ENCODE results near the gene ASF1B. TPM values are rescaled to one million over a fixed set of nuclear protein-coding genes. Genes with fewer than 3 reads are reported as not detected.
"Not testable (repeated sequence)": the region's sequence is repeated elsewhere in the genome, so short reads cannot be mapped to it uniquely, and the experiment has no call there.

ASF1B gene
- 4.6 TPM for total RNA-seq
- polyA plus RNA-seq: 10 to 100 TPM in 1 of 4 donors, 1 to 10 TPM in 3; 6.2 to 10.1 (median 8.7) TPM

GRCh38 chr19:14136509-14137281, at the start of gene ASF1B:
Gene ASF1B (minus strand): TSS chr19:14136589. CDS start chr19:14136456, 133 bp downstream.
- Mint-ChIP-seq H3K4me1 (peaks cover 11 to 37% (median 22%) of the 10 kb centered on the region in 4 donors), H3K27me3 (no peaks in the 10 kb centered on the region), H3K9me3 (no peaks in the 10 kb centered on the region), H3K36me3 (peaks cover 7% of the 10 kb centered on the region), H3K27ac (peak within 1 kb of the TSS; percentile 93 to 97 (median 94)), H3K4me3 (peak within 1 kb of the TSS; percentile 89 to 94 (median 93))
- DNase-seq (peak; percentile 96 to 99 (median 98)), ATAC-seq (ENCODE audit: low read depth in 2 of 2) (peak; percentile 84 to 88)
- H3K4me1 ChIP-seq (ENCODE audit: control insufficient read depth, insufficient read depth, low read length, poor library complexity, severe bottlenecking): peaks cover 26% of the 10 kb centered on the region
- no peaks in the 10 kb centered on the region for H3K27me3 ChIP-seq (ENCODE audit: control insufficient read depth, insufficient read depth, low read length)
- H3K27ac ChIP-seq (ENCODE audit: insufficient read depth, low read length, poor library complexity, severe bottlenecking): peak within 1 kb of the TSS; percentile 94
- peaks cover 7% of the 10 kb centered on the region for H3K36me3 ChIP-seq (ENCODE audit: control insufficient read depth, insufficient read depth, low read length)
- H3K9me3 ChIP-seq (ENCODE audit: control insufficient read depth in 2 of 2, low read length in 2 of 2): no peaks in the 10 kb centered on the region
- peak within 1 kb of the TSS; percentile 57 for H3K4me3 ChIP-seq (ENCODE audit: low read depth, low read length)

- peaks cover 0 to 10% (median 3%) of the 10 kb centered on the region in 4 donors for H3K4me1 Mint-ChIP-seq
- not testable (repeated sequence) for H3K4me3 ChIP-seq (ENCODE audit: low read depth, low read length); H3K4me1 ChIP-seq (ENCODE audit: control insufficient read depth, insufficient read depth, low read length, poor library complexity, severe bottlenecking); H3K4me3 Mint-ChIP-seq; H3K27me3 ChIP-seq (ENCODE audit: control insufficient read depth, insufficient read depth, low read length); H3K9me3 Mint-ChIP-seq; H3K36me3 ChIP-seq (ENCODE audit: control insufficient read depth, insufficient read depth, low read length); H3K27ac ChIP-seq (ENCODE audit: insufficient read depth, low read length, poor library complexity, severe bottlenecking); H3K9me3 ChIP-seq (ENCODE audit: control insufficient read depth in 2 of 2, low read length in 2 of 2); H3K36me3 Mint-ChIP-seq; DNase-seq; H3K27me3 Mint-ChIP-seq; ATAC-seq (ENCODE audit: low read depth in 2 of 2)
- H3K27ac Mint-ChIP-seq: peak overlapping the region in 2 of 3 donors; percentile 67 to 83
Observed at GRCh38 chr19:14185691-14186090, 49.3 kb upstream of the ASF1B start.

- Histone ChIP-seq H3K4me1 (ENCODE audit: control insufficient read depth, insufficient read depth, low read length, poor library complexity, severe bottlenecking) (no peaks in the 10 kb centered on the region), H3K9me3 (ENCODE audit: control insufficient read depth in 2 of 2, low read length in 2 of 2) (no peaks in the 10 kb centered on the region), H3K4me3 (ENCODE audit: low read depth, low read length) (no peak overlapping the region), H3K27me3 (ENCODE audit: control insufficient read depth, insufficient read depth, low read length) (no peaks in the 10 kb centered on the region), H3K27ac (ENCODE audit: insufficient read depth, low read length, poor library complexity, severe bottlenecking) (no peak overlapping the region), H3K36me3 (ENCODE audit: control insufficient read depth, insufficient read depth, low read length) (no peaks in the 10 kb centered on the region)
- Mint-ChIP-seq H3K4me1 (peaks cover 0 to 5% (median 0%) of the 10 kb centered on the region in 4 donors), H3K36me3 (no peaks in the 10 kb centered on the region), H3K27ac (peak overlapping the region in 1 of 3 donors; percentile 67), H3K9me3 (no peaks in the 10 kb centered on the region), H3K4me3 (no peak overlapping the region), H3K27me3 (no peaks in the 10 kb centered on the region)
- no peak for DNase-seq
- no peak for ATAC-seq (ENCODE audit: low read depth in 2 of 2)
Observed at GRCh38 chr19:14185158-14185557, 48.8 kb upstream of the ASF1B start.

GRCh38 chr19:14183741-14184350, 47.5 kb upstream of the ASF1B start:
- no peaks in the 10 kb centered on the region for H3K9me3 ChIP-seq (ENCODE audit: control insufficient read depth in 2 of 2, low read length in 2 of 2)
- H3K4me1 ChIP-seq (ENCODE audit: control insufficient read depth, insufficient read depth, low read length, poor library complexity, severe bottlenecking): no peaks in the 10 kb centered on the region
- no peak overlapping the region for H3K4me3 ChIP-seq (ENCODE audit: low read depth, low read length)
- H3K27me3 ChIP-seq (ENCODE audit: control insufficient read depth, insufficient read depth, low read length): no peaks in the 10 kb centered on the region
- ATAC-seq (ENCODE audit: low read depth in 2 of 2) (no peak), DNase-seq (no peak)
- H3K36me3 ChIP-seq (ENCODE audit: control insufficient read depth, insufficient read depth, low read length): no peaks in the 10 kb centered on the region
- H3K27ac Mint-ChIP-seq: no peak overlapping the region
- no peaks in the 10 kb centered on the region for H3K9me3 Mint-ChIP-seq
- no peaks in the 10 kb centered on the region for H3K36me3 Mint-ChIP-seq
- H3K27me3 Mint-ChIP-seq: no peaks in the 10 kb centered on the region
- peaks cover 0 to 4% (median 0%) of the 10 kb centered on the region in 4 donors for H3K4me1 Mint-ChIP-seq
- H3K4me3 Mint-ChIP-seq: no peak overlapping the region
- H3K27ac ChIP-seq (ENCODE audit: insufficient read depth, low read length, poor library complexity, severe bottlenecking): no peak overlapping the region

- ATAC-seq (ENCODE audit: low read depth in 2 of 2): no peak
- DNase-seq: no peak
- H3K36me3 ChIP-seq (ENCODE audit: control insufficient read depth, insufficient read depth, low read length): no peaks in the 10 kb centered on the region
- no peak overlapping the region for H3K27ac ChIP-seq (ENCODE audit: insufficient read depth, low read length, poor library complexity, severe bottlenecking)
- H3K36me3 Mint-ChIP-seq: no peaks in the 10 kb centered on the region
- H3K4me1 ChIP-seq (ENCODE audit: control insufficient read depth, insufficient read depth, low read length, poor library complexity, severe bottlenecking): no peaks in the 10 kb centered on the region
- no peaks in the 10 kb centered on the region for H3K27me3 Mint-ChIP-seq
- peaks cover 0 to 2% (median 0%) of the 10 kb centered on the region in 4 donors for H3K4me1 Mint-ChIP-seq
- H3K27ac Mint-ChIP-seq: no peak overlapping the region
- no peaks in the 10 kb centered on the region for H3K27me3 ChIP-seq (ENCODE audit: control insufficient read depth, insufficient read depth, low read length)
- no peak overlapping the region for H3K4me3 ChIP-seq (ENCODE audit: low read depth, low read length)
- no peak overlapping the region for H3K4me3 Mint-ChIP-seq
- no peaks in the 10 kb centered on the region for H3K9me3 Mint-ChIP-seq
- no peaks in the 10 kb centered on the region for H3K9me3 ChIP-seq (ENCODE audit: control insufficient read depth in 2 of 2, low read length in 2 of 2)
Observed at GRCh38 chr19:14182476-14182875, 46.1 kb upstream of the ASF1B start.

- no peak overlapping the region for H3K4me3 Mint-ChIP-seq
- no peaks in the 10 kb centered on the region for H3K4me1 ChIP-seq (ENCODE audit: control insufficient read depth, insufficient read depth, low read length, poor library complexity, severe bottlenecking)
- H3K27ac Mint-ChIP-seq: no peak overlapping the region
- no peaks in the 10 kb centered on the region for H3K9me3 Mint-ChIP-seq
- DNase-seq (no peak), ATAC-seq (ENCODE audit: low read depth in 2 of 2) (no peak)
- no peak overlapping the region for H3K4me3 ChIP-seq (ENCODE audit: low read depth, low read length)
- peaks cover 5% of the 10 kb centered on the region for H3K36me3 Mint-ChIP-seq
- H3K27me3 Mint-ChIP-seq: no peaks in the 10 kb centered on the region
- no peaks in the 10 kb centered on the region for H3K36me3 ChIP-seq (ENCODE audit: control insufficient read depth, insufficient read depth, low read length)
- H3K4me1 Mint-ChIP-seq: peaks cover 0 to 2% (median 0%) of the 10 kb centered on the region in 4 donors
- no peaks in the 10 kb centered on the region for H3K27me3 ChIP-seq (ENCODE audit: control insufficient read depth, insufficient read depth, low read length)
- no peaks in the 10 kb centered on the region for H3K9me3 ChIP-seq (ENCODE audit: control insufficient read depth in 2 of 2, low read length in 2 of 2)
- H3K27ac ChIP-seq (ENCODE audit: insufficient read depth, low read length, poor library complexity, severe bottlenecking): no peak overlapping the region
Observed at GRCh38 chr19:14181906-14182305, 45.5 kb upstream of the ASF1B start.

- not testable (repeated sequence) for H3K27me3 Mint-ChIP-seq; H3K4me3 ChIP-seq (ENCODE audit: low read depth, low read length); H3K27ac ChIP-seq (ENCODE audit: insufficient read depth, low read length, poor library complexity, severe bottlenecking); ATAC-seq (ENCODE audit: low read depth in 2 of 2); H3K9me3 ChIP-seq (ENCODE audit: control insufficient read depth in 2 of 2, low read length in 2 of 2); H3K4me1 Mint-ChIP-seq; H3K9me3 Mint-ChIP-seq; H3K4me3 Mint-ChIP-seq; H3K36me3 Mint-ChIP-seq; H3K36me3 ChIP-seq (ENCODE audit: control insufficient read depth, insufficient read depth, low read length); DNase-seq; H3K4me1 ChIP-seq (ENCODE audit: control insufficient read depth, insufficient read depth, low read length, poor library complexity, severe bottlenecking); H3K27me3 ChIP-seq (ENCODE audit: control insufficient read depth, insufficient read depth, low read length)
- peak overlapping the region in 1 of 3 donors; percentile 31 for H3K27ac Mint-ChIP-seq
Observed at GRCh38 chr19:14181199-14181598, 44.8 kb upstream of the ASF1B start.
